ENCODE data around the gene ADGRF3. TPM values are rescaled to one million over a fixed set of nuclear protein-coding genes. Genes with fewer than 3 reads are reported as not detected.
"Not testable (repeated sequence)": the region's sequence is repeated elsewhere in the genome, so short reads cannot be mapped to it uniquely, and the experiment has no call there.

The ADGRF3 gene
- total RNA-seq, 1 donor from 2014 or later: 1.0 TPM

DNA sequence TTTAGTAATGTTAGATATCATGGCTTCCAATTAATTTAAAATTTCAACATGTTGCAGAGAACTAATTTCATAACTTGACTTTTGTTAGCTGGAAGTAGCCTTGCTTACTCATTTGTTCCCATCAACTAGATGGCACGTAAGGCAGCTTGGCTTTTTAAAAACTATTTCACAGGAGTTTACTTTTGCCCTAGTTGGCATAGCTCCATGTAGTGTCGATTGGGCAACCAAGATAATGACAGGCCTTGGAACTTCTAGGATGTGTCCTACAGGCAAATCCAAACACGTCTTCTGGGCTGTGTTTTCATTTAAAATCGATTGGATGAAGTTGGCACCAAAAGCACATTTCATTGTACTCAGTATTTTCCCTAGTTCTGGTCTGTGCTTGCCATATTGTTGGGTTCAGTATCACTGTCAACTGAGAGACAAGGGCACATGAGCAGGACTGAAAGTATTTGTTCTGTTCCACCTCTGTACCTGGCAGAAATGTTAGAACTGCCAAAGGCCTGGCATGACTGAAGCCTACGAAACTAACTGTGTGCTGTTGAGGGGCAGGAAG is 72.5 kb downstream of the ADGRF3 start:
- ChIA-PET POLR2A (interaction anchor here (1.7 kb wide), 1 partner anchor 30 kb away, joined by 6 read pairs; the partner anchor contains the start of genes HADHA and HADHB), CTCF (no interaction called here)

DNA sequence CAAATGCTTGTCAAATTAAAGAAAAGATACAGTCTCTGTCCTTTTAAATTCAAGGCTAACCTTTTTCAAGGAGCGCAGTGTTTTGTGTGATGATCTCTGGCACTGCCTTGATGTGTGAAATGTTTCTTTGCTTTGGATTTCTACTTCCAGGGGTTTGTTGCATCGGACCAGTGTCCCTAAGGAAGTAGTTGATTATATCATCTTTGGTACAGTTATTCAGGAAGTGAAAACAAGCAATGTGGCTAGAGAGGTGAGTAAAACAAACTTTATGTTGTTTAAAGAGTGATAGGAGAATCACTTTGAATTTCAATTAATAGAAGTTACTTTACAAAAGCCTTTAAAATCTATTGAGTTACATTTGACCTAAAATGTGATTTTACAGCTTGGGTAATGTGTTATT is 73.1 kb downstream of the ADGRF3 start:
- intact Hi-C loops (cut with micrococcal nuclease): no loop called here
- H3K4me1 Mint-ChIP-seq: peaks cover 18% of the 10 kb centered on the region
- no peak for DNase-seq
- ChIA-PET CTCF (no interaction called here), POLR2A (interaction anchor here (1.7 kb wide), 1 partner anchor 30 kb away, joined by 6 read pairs; the partner anchor contains the start of genes HADHA and HADHB)
- H3K27ac Mint-ChIP-seq: no peak overlapping the region
- no peak for ATAC-seq (ENCODE audit: low read depth)
- H3K9me3 Mint-ChIP-seq: no peaks in the 10 kb centered on the region
- TF ChIP-seq, protein P1, sequence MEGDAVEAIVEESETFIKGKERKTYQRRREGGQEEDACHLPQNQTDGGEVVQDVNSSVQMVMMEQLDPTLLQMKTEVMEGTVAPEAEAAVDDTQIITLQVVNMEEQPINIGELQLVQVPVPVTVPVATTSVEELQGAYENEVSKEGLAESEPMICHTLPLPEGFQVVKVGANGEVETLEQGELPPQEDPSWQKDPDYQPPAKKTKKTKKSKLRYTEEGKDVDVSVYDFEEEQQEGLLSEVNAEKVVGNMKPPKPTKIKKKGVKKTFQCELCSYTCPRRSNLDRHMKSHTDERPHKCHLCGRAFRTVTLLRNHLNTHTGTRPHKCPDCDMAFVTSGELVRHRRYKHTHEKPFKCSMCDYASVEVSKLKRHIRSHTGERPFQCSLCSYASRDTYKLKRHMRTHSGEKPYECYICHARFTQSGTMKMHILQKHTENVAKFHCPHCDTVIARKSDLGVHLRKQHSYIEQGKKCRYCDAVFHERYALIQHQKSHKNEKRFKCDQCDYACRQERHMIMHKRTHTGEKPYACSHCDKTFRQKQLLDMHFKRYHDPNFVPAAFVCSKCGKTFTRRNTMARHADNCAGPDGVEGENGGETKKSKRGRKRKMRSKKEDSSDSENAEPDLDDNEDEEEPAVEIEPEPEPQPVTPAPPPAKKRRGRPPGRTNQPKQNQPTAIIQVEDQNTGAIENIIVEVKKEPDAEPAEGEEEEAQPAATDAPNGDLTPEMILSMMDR (IDR thresholded peaks at IDR 0.05): no peak
- peaks cover 47% of the 10 kb centered on the region for H3K36me3 Mint-ChIP-seq (ENCODE audit: low read depth)
- no peak overlapping the region for H3K4me3 Mint-ChIP-seq
- H3K27me3 Mint-ChIP-seq: no peaks in the 10 kb centered on the region

More for the DNA sequence above, 72.5 kb downstream of the ADGRF3 start:
- peaks cover 52% of the 10 kb centered on the region for H3K36me3 Mint-ChIP-seq (ENCODE audit: low read depth)
- no peak for DNase-seq
- H3K9me3 Mint-ChIP-seq: no peaks in the 10 kb centered on the region
- no peak overlapping the region for H3K4me3 Mint-ChIP-seq
- TF ChIP-seq, protein P1 (IDR thresholded peaks at IDR 0.05): no peak
- no peak for ATAC-seq (ENCODE audit: low read depth)
- H3K4me1 Mint-ChIP-seq: peaks cover 15% of the 10 kb centered on the region
- intact Hi-C loops (cut with micrococcal nuclease): no loop called here
- no peaks in the 10 kb centered on the region for H3K27me3 Mint-ChIP-seq
- H3K27ac Mint-ChIP-seq: no peak overlapping the region

DNA sequence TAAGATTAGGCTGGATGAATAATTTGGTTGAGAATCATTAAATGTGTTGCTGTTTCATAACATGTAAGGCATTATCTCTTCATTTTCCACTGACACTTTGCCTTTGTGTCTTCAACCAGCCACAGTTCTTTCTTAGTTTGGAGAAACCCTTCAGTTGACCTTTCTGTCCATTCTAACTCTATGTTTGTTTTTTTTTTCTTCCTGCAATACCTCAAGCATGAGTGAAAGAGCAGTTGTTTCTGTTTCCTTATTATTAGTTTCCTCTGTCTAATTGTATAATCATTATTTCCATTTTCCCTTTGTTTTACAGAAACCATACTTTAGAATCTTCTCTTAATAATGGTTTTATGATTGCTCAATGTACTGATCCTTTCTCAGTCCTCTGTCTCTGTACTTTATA is 76.2 kb downstream of the ADGRF3 start:
- POLR2A ChIA-PET: interaction anchor here (0.5 to 2.3 kb wide), 4 partner anchors 22 to 1795 kb away, joined by 3 to 18 read pairs (median 6); partner anchors contain the start of genes HADHA and HADHB
- no peak for ATAC-seq (ENCODE audit: low read depth)
- Mint-ChIP-seq H3K9me3 (no peaks in the 10 kb centered on the region), H3K4me1 (peaks cover 20% of the 10 kb centered on the region), H3K4me3 (no peak overlapping the region), H3K36me3 (ENCODE audit: low read depth) (peaks cover 36% of the 10 kb centered on the region), H3K27ac (no peak overlapping the region), H3K27me3 (no peaks in the 10 kb centered on the region)
- intact Hi-C loops (cut with micrococcal nuclease): no loop called here
- TF ChIP-seq, protein P1 (IDR thresholded peaks at IDR 0.05): no peak
- CTCF ChIA-PET: interaction anchor here (0.6 kb wide), 1 partner anchor 59 kb away, joined by 3 read pairs; no protein-coding TSS in a partner anchor
- no peak for DNase-seq

DNA sequence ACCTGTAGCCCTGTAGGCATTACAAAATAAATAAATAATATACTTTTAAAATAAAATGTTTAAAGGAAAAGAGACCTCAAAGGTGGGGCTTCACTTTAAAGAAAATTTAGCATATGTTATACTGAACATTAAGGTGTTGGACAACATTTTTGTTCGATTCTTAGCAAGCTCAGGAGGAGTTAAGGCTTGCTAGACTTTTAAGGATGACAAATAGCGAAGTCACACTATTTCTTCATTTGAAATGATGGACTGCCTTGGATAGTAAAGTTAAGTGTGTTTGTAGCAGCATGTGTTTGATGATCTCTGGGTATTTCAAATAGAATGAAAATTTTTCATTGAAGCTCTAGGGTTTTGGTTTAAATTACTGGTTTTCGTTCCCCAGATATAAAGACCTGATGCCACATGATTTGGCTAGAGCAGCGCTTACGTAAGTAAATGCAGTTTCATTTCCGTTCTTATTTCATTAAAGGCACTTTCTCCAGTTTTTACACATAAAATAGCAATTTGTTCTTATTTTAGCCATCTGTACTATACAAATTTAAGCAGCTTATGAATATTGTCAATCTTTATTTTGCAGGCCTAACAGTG is 76.9 kb downstream of the ADGRF3 start:
- no peaks in the 10 kb centered on the region for H3K27me3 Mint-ChIP-seq
- peaks cover 20% of the 10 kb centered on the region for H3K4me1 Mint-ChIP-seq
- no peak for DNase-seq
- peak; percentile 57 for ATAC-seq (ENCODE audit: low read depth)
- ChIA-PET POLR2A (interaction anchor here (0.8 to 2.3 kb wide), 5 partner anchors 24 to 85 kb away, joined by 3 to 18 read pairs (median 3); partner anchors contain the start of genes HADHA and HADHB), CTCF (interaction anchor here (0.6 kb wide), 1 partner anchor 60 kb away, joined by 3 read pairs; no protein-coding TSS in a partner anchor)
- H3K9me3 Mint-ChIP-seq: no peaks in the 10 kb centered on the region
- no peak overlapping the region for H3K4me3 Mint-ChIP-seq
- H3K36me3 Mint-ChIP-seq (ENCODE audit: low read depth): peaks cover 34% of the 10 kb centered on the region
- TF ChIP-seq, protein P1 (IDR thresholded peaks at IDR 0.05): no peak
- intact Hi-C loops (cut with micrococcal nuclease): loop anchor here (1.0 kb wide), 1 partner anchor 25 kb away; the partner anchor contains the start of genes HADHA and HADHB
- H3K27ac Mint-ChIP-seq: peak overlapping the region; percentile 55

DNA sequence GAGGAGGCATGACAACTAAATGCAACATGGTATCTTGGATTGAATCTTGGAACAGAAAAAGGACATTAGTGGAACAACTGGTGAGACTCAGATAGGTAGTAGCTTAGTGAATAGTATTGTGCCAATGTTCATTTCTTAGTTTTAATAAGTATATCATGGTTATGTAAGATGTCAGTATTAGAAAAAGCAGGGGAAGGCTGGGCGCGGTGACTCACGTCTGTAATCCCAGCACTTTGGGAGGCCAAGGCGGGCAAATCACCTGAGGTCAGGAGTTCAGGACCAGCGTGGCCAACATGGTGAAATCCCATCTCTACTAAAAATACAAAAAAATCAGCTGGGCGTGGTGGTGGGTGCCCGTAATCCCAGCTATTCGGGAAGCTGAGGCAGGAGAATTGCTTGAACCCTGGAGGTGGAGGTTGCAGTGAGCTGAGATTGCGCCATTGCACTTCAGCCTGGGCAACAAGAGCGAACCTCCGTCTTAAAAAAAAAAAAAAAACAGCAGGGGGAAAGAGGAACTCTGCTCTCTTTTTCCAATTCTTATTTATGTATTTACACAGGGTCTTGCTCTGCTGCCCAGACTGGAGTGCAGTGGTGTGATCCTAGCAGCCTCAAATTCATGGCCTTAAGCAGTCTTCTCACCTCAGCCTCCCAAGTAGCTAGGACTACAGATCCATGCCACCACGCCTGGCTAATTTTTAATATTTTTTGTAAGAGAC is 77.8 kb downstream of the ADGRF3 start:
- intact Hi-C loops (cut with micrococcal nuclease): loop anchor here (1.0 kb wide), 1 partner anchor 25 kb away; the partner anchor contains the start of genes HADHA and HADHB
- H3K27me3 Mint-ChIP-seq; CTCF ChIA-PET; ATAC-seq (ENCODE audit: low read depth); H3K9me3 Mint-ChIP-seq; H3K4me3 Mint-ChIP-seq; H3K27ac Mint-ChIP-seq; DNase-seq: not testable (repeated sequence)
- peaks cover 30% of the 10 kb centered on the region for H3K36me3 Mint-ChIP-seq (ENCODE audit: low read depth)
- POLR2A ChIA-PET: interaction anchor here (0.9 to 2.3 kb wide), 3 partner anchors 23 to 84 kb away, joined by 3 to 18 read pairs (median 6); partner anchors contain the start of genes HADHA and HADHB
- peaks cover 20% of the 10 kb centered on the region for H3K4me1 Mint-ChIP-seq
